Neural progenitor cell (in vitro differentiated cells): ENCODE results near the gene RRP1.

ENCODE experiments used
- CTCF ChIP-seq: fragments of 200-600 bp; sonication (generic); IDR thresholded peaks from 2 replicates; pipeline ENCODE4 v1.5.1; 2017; ENCODE audit warnings: antibody characterized with exemption, mild to moderate bottlenecking
- EZH2 ChIP-seq: fragments of 200-600 bp; sonication (generic); IDR thresholded peaks from 2 replicates; pipeline ENCODE4 v1.6.1; 2017; ENCODE audit warnings: antibody characterized with exemption, mild to moderate bottlenecking, moderate library complexity

DNA sequence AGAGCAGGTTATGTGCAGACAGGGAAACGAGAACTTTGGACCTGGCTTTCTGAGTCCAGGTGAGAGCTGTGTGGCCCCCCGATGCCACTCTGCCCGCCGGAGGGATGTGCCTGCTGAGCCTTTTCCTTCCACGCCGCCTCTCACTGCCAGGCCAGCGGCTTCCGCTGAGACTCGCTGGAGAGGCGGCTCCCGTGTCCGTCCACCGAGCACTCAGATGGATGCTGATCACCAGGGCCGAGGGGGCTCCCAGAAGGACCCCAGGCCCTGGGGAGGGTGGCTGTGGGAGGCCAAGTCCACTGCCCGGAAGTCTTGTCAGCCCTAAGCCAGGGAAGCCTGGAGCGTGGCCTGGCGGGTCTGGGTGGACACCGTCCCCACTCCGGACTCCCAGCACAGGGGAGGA, 29.7 kb upstream of the RRP1 start:
- TF ChIP-seq CTCF (no peak), EZH2 (no peak)
